Activated CD4-positive, alpha-beta T cell treated with anti-CD3 and anti-CD28 coated beads, Interleukin-2, amount 10 ng/mL, durations not matched to agents 7 days and 5 days (primary cell): Measurements from ENCODE around the gene HTR2C. TPM values are rescaled to one million over a fixed set of nuclear protein-coding genes. Genes with fewer than 3 reads are reported as not detected.

Source experiments
- CTCF ChIA-PET: fragments of 350-600 bp; sonication (Branson Sonifier 250); formaldehyde crosslinking; loops from one replicate; lab custom pipeline; 2021; ENCODE audit warnings: antibody characterized with exemption; lab: Charles Lee
- POLR2A ChIA-PET: fragments of 350-600 bp; sonication (Branson Sonifier 250); formaldehyde crosslinking; loops from one replicate; lab custom pipeline; 2021; ENCODE audit warnings: antibody characterized with exemption; lab: Charles Lee
- DNase-seq: peaks from one replicate; pipeline ENCODE4 v3.0.0-alpha.2; 2020
- H3K27ac Mint-ChIP-seq: one replicate; pipeline ENCODE4 v1.8.0; 2021; ENCODE audit warnings: mild to moderate bottlenecking, moderate library complexity, mixed read lengths
- H3K27me3 Mint-ChIP-seq: one replicate; pipeline ENCODE4 v1.8.0; 2021; ENCODE audit warnings: mixed read lengths
- H3K36me3 Mint-ChIP-seq: one replicate; pipeline ENCODE4 v1.8.0; 2021; ENCODE audit warnings: low read depth, mixed read lengths
- H3K4me1 Mint-ChIP-seq: one replicate; pipeline ENCODE4 v1.8.0; 2021; ENCODE audit warnings: mixed read lengths
- H3K4me3 Mint-ChIP-seq: one replicate; pipeline ENCODE4 v1.8.0; 2021; ENCODE audit warnings: mild to moderate bottlenecking, moderate library complexity, mixed read lengths
- H3K9me3 Mint-ChIP-seq: one replicate; pipeline ENCODE4 v1.8.0; 2021; ENCODE audit warnings: mixed read lengths
- total RNA-seq, 2 experiments: library from RNA; stranded (reverse); gene quantifications; one replicate each; pipeline ENCODE4 v1.2.3, GENCODE V29; 2021

The HTR2C gene
- total RNA-seq, 2 experiments from 2014 or later = not detected

GRCh38 chrX:114782925-114783324 is 199.0 kb downstream of the HTR2C start:
- Mint-ChIP-seq H3K27ac (no peak overlapping the region), H3K36me3 (no peaks in the 10 kb centered on the region), H3K4me3 (no peak overlapping the region), H3K9me3 (peaks cover 2% of the 10 kb centered on the region), H3K4me1 (no peaks in the 10 kb centered on the region), H3K27me3 (no peaks in the 10 kb centered on the region)
- CTCF ChIA-PET = no interaction called here
- POLR2A ChIA-PET = no interaction called here
- no peak for DNase-seq

GRCh38 chrX:114787061-114787460 is 203.2 kb downstream of the HTR2C start:
- CTCF ChIA-PET = no interaction called here
- no peak for DNase-seq
- no peak overlapping the region for H3K4me3 Mint-ChIP-seq
- H3K9me3 Mint-ChIP-seq = no peaks in the 10 kb centered on the region
- H3K27ac Mint-ChIP-seq = no peak overlapping the region
- POLR2A ChIA-PET = no interaction called here
- H3K4me1 Mint-ChIP-seq = no peaks in the 10 kb centered on the region
- H3K36me3 Mint-ChIP-seq = no peaks in the 10 kb centered on the region
- H3K27me3 Mint-ChIP-seq = no peaks in the 10 kb centered on the region

GRCh38 chrX:114797494-114797893 is 213.6 kb downstream of the HTR2C start:
- Mint-ChIP-seq H3K4me1 (no peaks in the 10 kb centered on the region), H3K36me3 (no peaks in the 10 kb centered on the region), H3K27me3 (no peaks in the 10 kb centered on the region), H3K27ac (no peak overlapping the region), H3K4me3 (no peak overlapping the region), H3K9me3 (no peaks in the 10 kb centered on the region)
- no peak for DNase-seq
- ChIA-PET CTCF (no interaction called here), POLR2A (no interaction called here)

GRCh38 chrX:114798907-114799306 is 215.0 kb downstream of the HTR2C start:
- H3K4me3 Mint-ChIP-seq = no peak overlapping the region
- no peaks in the 10 kb centered on the region for H3K9me3 Mint-ChIP-seq
- H3K27me3 Mint-ChIP-seq = no peaks in the 10 kb centered on the region
- CTCF ChIA-PET = no interaction called here
- H3K4me1 Mint-ChIP-seq = no peaks in the 10 kb centered on the region
- no peak overlapping the region for H3K27ac Mint-ChIP-seq
- DNase-seq = no peak
- POLR2A ChIA-PET = no interaction called here
- H3K36me3 Mint-ChIP-seq = no peaks in the 10 kb centered on the region

- POLR2A ChIA-PET = no interaction called here
- CTCF ChIA-PET = no interaction called here
- Mint-ChIP-seq H3K36me3 (no peaks in the 10 kb centered on the region), H3K9me3 (no peaks in the 10 kb centered on the region), H3K4me1 (no peaks in the 10 kb centered on the region), H3K27me3 (no peaks in the 10 kb centered on the region), H3K4me3 (no peak overlapping the region), H3K27ac (no peak overlapping the region)
- DNase-seq = no peak
These were observed 216.8 kb downstream of the HTR2C start for GRCh38 chrX:114800719-114801118.

GRCh38 chrX:114819509-114819908 is 235.6 kb downstream of the HTR2C start:
- no peaks in the 10 kb centered on the region for H3K27me3 Mint-ChIP-seq
- ChIA-PET POLR2A (no interaction called here), CTCF (no interaction called here)
- H3K4me1 Mint-ChIP-seq = no peaks in the 10 kb centered on the region
- H3K27ac Mint-ChIP-seq = no peak overlapping the region
- H3K4me3 Mint-ChIP-seq = no peak overlapping the region
- no peak for DNase-seq
- H3K9me3 Mint-ChIP-seq = no peaks in the 10 kb centered on the region
- H3K36me3 Mint-ChIP-seq = no peaks in the 10 kb centered on the region

- Mint-ChIP-seq H3K27ac (no peak overlapping the region), H3K4me1 (no peaks in the 10 kb centered on the region), H3K27me3 (no peaks in the 10 kb centered on the region), H3K9me3 (peaks cover 2% of the 10 kb centered on the region), H3K36me3 (no peaks in the 10 kb centered on the region), H3K4me3 (no peak overlapping the region)
- ChIA-PET CTCF (no interaction called here), POLR2A (no interaction called here)
- no peak for DNase-seq
These were observed 257.2 kb downstream of the HTR2C start for GRCh38 chrX:114841051-114841450.

- POLR2A ChIA-PET = no interaction called here
- H3K27me3 Mint-ChIP-seq = no peaks in the 10 kb centered on the region
- H3K4me1 Mint-ChIP-seq = no peaks in the 10 kb centered on the region
- H3K9me3 Mint-ChIP-seq = peaks cover 2% of the 10 kb centered on the region
- CTCF ChIA-PET = no interaction called here
- H3K36me3 Mint-ChIP-seq = no peaks in the 10 kb centered on the region
- no peak overlapping the region for H3K27ac Mint-ChIP-seq
- DNase-seq = no peak
- no peak overlapping the region for H3K4me3 Mint-ChIP-seq
These were observed 258.3 kb downstream of the HTR2C start for GRCh38 chrX:114842181-114842580.

GRCh38 chrX:114889481-114889880 is 305.6 kb downstream of the HTR2C start:
- Mint-ChIP-seq H3K4me3 (no peak overlapping the region), H3K27me3 (no peaks in the 10 kb centered on the region), H3K27ac (no peak overlapping the region), H3K4me1 (no peaks in the 10 kb centered on the region), H3K36me3 (no peaks in the 10 kb centered on the region), H3K9me3 (no peaks in the 10 kb centered on the region)
- POLR2A ChIA-PET = no interaction called here
- DNase-seq = no peak
- CTCF ChIA-PET = no interaction called here

- Mint-ChIP-seq H3K4me3 (no peak overlapping the region), H3K27ac (no peak overlapping the region), H3K4me1 (no peaks in the 10 kb centered on the region), H3K27me3 (no peaks in the 10 kb centered on the region), H3K36me3 (no peaks in the 10 kb centered on the region), H3K9me3 (no peaks in the 10 kb centered on the region)
- no peak for DNase-seq
- ChIA-PET CTCF (interaction anchor here (0.5 kb wide), 1 partner anchor 802 kb away, joined by 5 read pairs; no protein-coding TSS in a partner anchor), POLR2A (no interaction called here)
These were observed 319.7 kb downstream of the HTR2C start for GRCh38 chrX:114903618-114904017.

GRCh38 chrX:114905251-114905650 is 321.4 kb downstream of the HTR2C start:
- ChIA-PET POLR2A (no interaction called here), CTCF (no interaction called here)
- H3K9me3 Mint-ChIP-seq = no peaks in the 10 kb centered on the region
- H3K4me3 Mint-ChIP-seq = no peak overlapping the region
- H3K27me3 Mint-ChIP-seq = no peaks in the 10 kb centered on the region
- no peak for DNase-seq
- H3K36me3 Mint-ChIP-seq = no peaks in the 10 kb centered on the region
- H3K27ac Mint-ChIP-seq = no peak overlapping the region
- H3K4me1 Mint-ChIP-seq = no peaks in the 10 kb centered on the region

- no peak overlapping the region for H3K4me3 Mint-ChIP-seq
- no peaks in the 10 kb centered on the region for H3K9me3 Mint-ChIP-seq
- H3K4me1 Mint-ChIP-seq = no peaks in the 10 kb centered on the region
- POLR2A ChIA-PET = no interaction called here
- DNase-seq = no peak
- H3K27ac Mint-ChIP-seq = no peak overlapping the region
- no peaks in the 10 kb centered on the region for H3K36me3 Mint-ChIP-seq
- H3K27me3 Mint-ChIP-seq = no peaks in the 10 kb centered on the region
- CTCF ChIA-PET = no interaction called here
These were observed 323.2 kb downstream of the HTR2C start for GRCh38 chrX:114906984-114907510.

- Mint-ChIP-seq H3K27ac (no peak overlapping the region), H3K27me3 (no peaks in the 10 kb centered on the region), H3K36me3 (no peaks in the 10 kb centered on the region), H3K4me3 (no peak overlapping the region), H3K4me1 (no peaks in the 10 kb centered on the region), H3K9me3 (peaks cover 5% of the 10 kb centered on the region)
- CTCF ChIA-PET = no interaction called here
- POLR2A ChIA-PET = no interaction called here
- no peak for DNase-seq
These were observed 340.5 kb downstream of the HTR2C start for GRCh38 chrX:114924423-114924822.

GRCh38 chrX:114924856-114925255 is 341.0 kb downstream of the HTR2C start:
- H3K27me3 Mint-ChIP-seq = no peaks in the 10 kb centered on the region
- no peak for DNase-seq
- no peak overlapping the region for H3K4me3 Mint-ChIP-seq
- CTCF ChIA-PET = no interaction called here
- no peaks in the 10 kb centered on the region for H3K4me1 Mint-ChIP-seq
- POLR2A ChIA-PET = no interaction called here
- H3K27ac Mint-ChIP-seq = no peak overlapping the region
- H3K9me3 Mint-ChIP-seq = peaks cover 5% of the 10 kb centered on the region
- no peaks in the 10 kb centered on the region for H3K36me3 Mint-ChIP-seq
